SHP77 (cell line): ENCODE results near the gene CACNG7.

Source experiments
- DNase-seq, 2 experiments: peaks; one replicate each; lab custom pipeline; 2025; lab: John Stamatoyannopoulos, UW

CACNG7 gene

GRCh38 chr19:53983457-53984289 is 74.6 kb downstream of the CACNG7 start:
- DNase-seq, result no peak

DNA sequence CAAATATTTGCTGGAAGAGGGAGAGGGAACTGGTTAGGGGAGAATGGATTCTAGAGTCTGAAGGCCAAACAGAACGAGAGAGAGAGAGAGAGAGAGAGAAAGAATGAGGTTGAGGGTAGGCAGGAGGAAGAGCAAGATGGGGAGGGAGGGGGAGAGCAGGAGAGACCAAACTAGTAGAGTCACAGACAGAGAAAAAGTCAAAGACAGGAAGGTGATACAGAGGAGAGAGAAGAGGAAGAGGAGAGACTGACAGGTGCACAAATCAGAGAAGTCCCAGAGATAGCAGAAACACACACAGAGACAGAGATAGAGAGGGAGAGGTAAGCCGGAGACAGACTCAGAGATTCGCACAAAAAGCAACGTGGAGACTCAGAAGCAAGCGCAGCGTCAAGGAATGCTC is 76.8 kb downstream of the CACNG7 start:
- DNase-seq, result no peak

- no peak for DNase-seq
Observed at GRCh38 chr19:53988981-53989380, 79.9 kb downstream of the CACNG7 start.

- DNase-seq, result no peak
Observed at GRCh38 chr19:53989600-53990533, 80.8 kb downstream of the CACNG7 start.

- peak in 1 of 2 experiments; percentile 56 for DNase-seq
Observed at GRCh38 chr19:53991224-53992113, 82.4 kb downstream of the CACNG7 start, which contains the start of gene CACNG6. Gene CACNG6 (plus strand): TSS chr19:53991637. CDS start chr19:53992878, 1,241 bp downstream.

GRCh38 chr19:53992211-53992610 is 83.1 kb downstream of the CACNG7 start:
- DNase-seq, result no peak

- DNase-seq, result no peak
Observed at GRCh38 chr19:53992815-53993214, 83.7 kb downstream of the CACNG7 start.

GRCh38 chr19:53993448-53993847 is 84.4 kb downstream of the CACNG7 start:
- no peak for DNase-seq
